Subcutaneous adipose tissue (tissue), 4 donors: ENCODE measurements around the gene LY86. TPM values are rescaled to one million over a fixed set of nuclear protein-coding genes. Genes with fewer than 3 reads are reported as not detected.

Experiments used
- total RNA-seq, 4 donors: library from RNA; depleted of rRNA; stranded (reverse); fragments of >200 nt; gene quantifications; one replicate each; pipeline ENCODE4 v1.1.0, GENCODE V29; 2016
- TF ChIP-seq, protein P1 (sequence below): fragments of 450-650 bp; IDR thresholded peaks from one replicate; pipeline ENCODE4 v1.5.1; 2016; ENCODE audit warnings: low read depth, mild to moderate bottlenecking, control low read depth, antibody characterized with exemption, moderate library complexity

LY86 gene
- total RNA-seq, 4 donors from 2014 or later, result 2.6 to 111 (median 4.9) TPM

DNA sequence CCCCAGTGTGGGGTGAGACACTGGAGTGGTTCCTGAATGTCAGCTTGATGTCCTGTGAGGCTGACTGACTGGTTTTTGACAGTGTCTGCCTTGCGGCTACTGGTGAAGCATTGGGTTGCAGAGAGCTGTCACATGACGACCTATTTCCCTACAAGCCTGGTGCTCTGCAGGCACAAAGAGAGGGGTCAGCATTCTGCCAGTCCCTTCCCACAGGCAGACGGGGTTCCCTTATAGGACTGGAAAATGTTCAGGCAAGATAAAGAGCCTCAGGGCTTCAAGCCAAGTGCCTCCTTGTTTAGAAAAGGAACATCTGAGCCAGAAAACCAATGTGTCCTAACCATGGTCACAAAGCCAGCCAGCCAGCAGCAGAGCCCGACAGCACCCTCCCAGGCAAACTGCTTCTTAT, 11.0 kb downstream of the LY86 start:
- TF ChIP-seq, protein P1, sequence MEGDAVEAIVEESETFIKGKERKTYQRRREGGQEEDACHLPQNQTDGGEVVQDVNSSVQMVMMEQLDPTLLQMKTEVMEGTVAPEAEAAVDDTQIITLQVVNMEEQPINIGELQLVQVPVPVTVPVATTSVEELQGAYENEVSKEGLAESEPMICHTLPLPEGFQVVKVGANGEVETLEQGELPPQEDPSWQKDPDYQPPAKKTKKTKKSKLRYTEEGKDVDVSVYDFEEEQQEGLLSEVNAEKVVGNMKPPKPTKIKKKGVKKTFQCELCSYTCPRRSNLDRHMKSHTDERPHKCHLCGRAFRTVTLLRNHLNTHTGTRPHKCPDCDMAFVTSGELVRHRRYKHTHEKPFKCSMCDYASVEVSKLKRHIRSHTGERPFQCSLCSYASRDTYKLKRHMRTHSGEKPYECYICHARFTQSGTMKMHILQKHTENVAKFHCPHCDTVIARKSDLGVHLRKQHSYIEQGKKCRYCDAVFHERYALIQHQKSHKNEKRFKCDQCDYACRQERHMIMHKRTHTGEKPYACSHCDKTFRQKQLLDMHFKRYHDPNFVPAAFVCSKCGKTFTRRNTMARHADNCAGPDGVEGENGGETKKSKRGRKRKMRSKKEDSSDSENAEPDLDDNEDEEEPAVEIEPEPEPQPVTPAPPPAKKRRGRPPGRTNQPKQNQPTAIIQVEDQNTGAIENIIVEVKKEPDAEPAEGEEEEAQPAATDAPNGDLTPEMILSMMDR, result no peak

- TF ChIP-seq, protein P1, result no peak
These were observed 12.4 kb downstream of the LY86 start for GRCh38 chr6:6600875-6601274.

GRCh38 chr6:6602262-6602661, 13.7 kb downstream of the LY86 start:
- TF ChIP-seq, protein P1, result no peak

- TF ChIP-seq, protein P1, result no peak
These were observed 14.8 kb downstream of the LY86 start for GRCh38 chr6:6603317-6603716.

- TF ChIP-seq, protein P1, result no peak
These were observed 15.5 kb downstream of the LY86 start for GRCh38 chr6:6604015-6604414.

- TF ChIP-seq, protein P1, result no peak
These were observed 16.0 kb downstream of the LY86 start for GRCh38 chr6:6604566-6604965.

DNA sequence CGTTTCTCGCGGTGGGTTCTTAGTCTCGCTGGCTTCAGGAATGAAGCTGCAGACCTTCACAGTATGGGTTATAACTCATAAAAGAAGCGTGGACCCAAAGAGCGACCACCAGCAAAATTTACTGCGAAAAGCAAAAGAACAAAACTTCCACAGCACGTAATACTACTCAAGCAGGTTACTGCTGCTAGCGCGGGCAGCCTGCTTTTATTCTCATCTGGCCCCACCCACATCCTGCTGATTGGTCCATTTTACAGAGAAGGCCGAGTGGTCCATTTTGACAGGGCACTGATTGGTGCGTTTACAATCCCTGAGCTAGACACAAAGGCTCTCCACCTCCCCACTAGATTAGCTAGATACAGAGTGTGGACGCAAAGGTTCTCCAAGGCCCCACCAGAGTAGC, 17.4 kb downstream of the LY86 start:
- TF ChIP-seq, protein P1, result no peak
